H1 (cell line): ENCODE data around the gene MAP2K5. TPM values are rescaled to one million over a fixed set of nuclear protein-coding genes. Genes with fewer than 3 reads are reported as not detected.

Experiments used
- ATF2 ChIP-seq: IDR thresholded peaks from 2 replicates; pipeline ENCODE4 v1.6.1; 2012; ENCODE audit warnings: low read length, inconsistent platforms
- CTCF ChIP-seq, 3 experiments: IDR thresholded peaks; 1 replicate in 2 of 3; 2 replicates in 1 of 3; pipeline versions ENCODE4 v1.5.1 to v1.6.1; 2011; ENCODE audit warnings: low read length in 3 of 3, mild to moderate bottlenecking in 3 of 3, inconsistent platforms in 2 of 3, low read depth in 1 of 3, moderate library complexity in 1 of 3; ENCODE audit not compliant: insufficient read depth in 1 of 3; ENCODE audit errors: control extremely low read depth in 1 of 3
- EZH2 ChIP-seq: fragments of 200-600 bp; sonication (generic); IDR thresholded peaks from 2 replicates; pipeline ENCODE4 v1.7.1; 2012; ENCODE audit warnings: low read depth, mild to moderate bottlenecking, moderate library complexity, low read length, inconsistent platforms; ENCODE audit not compliant: severe bottlenecking
- HDAC2 ChIP-seq, 2 experiments: fragments of 300-600 bp in 1 of 2; sonication (generic) in 1 of 2; IDR thresholded peaks; 2 replicates each; pipeline ENCODE4 v1.6.1; 2011 to 2012; ENCODE audit warnings: low read depth in 2 of 2, low read length in 2 of 2, mild to moderate bottlenecking in 2 of 2, moderate library complexity in 2 of 2, borderline replicate concordance in 1 of 2, inconsistent platforms in 1 of 2
- KDM1A ChIP-seq: fragments of 200-600, 300-600 bp; sonication (generic); IDR thresholded peaks from 2 replicates; pipeline ENCODE4 v1.7.1; 2016; ENCODE audit warnings: mild to moderate bottlenecking, low read length, borderline replicate concordance
- KDM4A ChIP-seq: IDR thresholded peaks from one replicate; pipeline ENCODE4 v1.7.1; 2012; ENCODE audit warnings: low read depth, mild to moderate bottlenecking, moderate library complexity, low read length, inconsistent platforms; ENCODE audit not compliant: severe bottlenecking
- MAFK ChIP-seq: IDR thresholded peaks from 2 replicates; pipeline ENCODE4 v1.6.1; 2012; ENCODE audit warnings: low read depth, mild to moderate bottlenecking, improper control_type of control experiment, low read length
- MAX ChIP-seq: IDR thresholded peaks from 2 replicates; pipeline ENCODE4 v1.6.1; 2012; ENCODE audit warnings: inconsistent platforms
- RAD21 ChIP-seq, 2 experiments: IDR thresholded peaks in 1 of 2; conservative IDR thresholded peaks in 1 of 2; 2 replicates each; pipeline ENCODE4 v1.6.1; 2011; ENCODE audit warnings: low read depth in 2 of 2, low read length in 2 of 2, improper control_type of control experiment in 1 of 2, inconsistent platforms in 1 of 2, mild to moderate bottlenecking in 1 of 2, moderate library complexity in 1 of 2
- RNF2 ChIP-seq: fragments of 200-900, 300-1000 bp; sonication (generic); IDR thresholded peaks from 2 replicates; pipeline ENCODE4 v1.7.1; 2016; ENCODE audit warnings: borderline replicate concordance, low read depth, mild to moderate bottlenecking, antibody characterized with exemption, low read length; ENCODE audit not compliant: poor library complexity, severe bottlenecking; ENCODE audit errors: missing control alignments
- SIRT6 ChIP-seq: IDR thresholded peaks from one replicate; pipeline ENCODE4 v1.7.1; 2012; ENCODE audit warnings: low read length, inconsistent platforms
- SP4 ChIP-seq: IDR thresholded peaks from 2 replicates; pipeline ENCODE4 v1.6.1; 2012; ENCODE audit warnings: low read length, inconsistent platforms
- SUZ12 ChIP-seq: fragments of 200-600 bp; sonication (generic); IDR thresholded peaks from 2 replicates; pipeline ENCODE4 v1.6.1; 2012; ENCODE audit warnings: mild to moderate bottlenecking, inconsistent platforms, low read length, moderate library complexity, mixed read lengths
- TBP ChIP-seq: IDR thresholded peaks from 2 replicates; pipeline ENCODE4 v1.6.1; 2011; ENCODE audit warnings: low read depth, low read length, improper control_type of control experiment
- polyA plus RNA-seq, 7 experiments: library from polyadenylated mRNA; depleted of rRNA in 3 of 7; stranded (reverse) in 5 of 7; unstranded in 2 of 7; fragments of >200 nt in 5 of 7; fragments of 200-250 nt in 2 of 7; gene quantifications; 1 replicate in 5 of 7; 2 replicates in 1 of 7; 4 replicates in 1 of 7; pipeline versions ENCODE4 v1.2.1 to v1.2.3, GENCODE V29; 2011 to 2013; ENCODE audit warnings: missing spikeins in 2 of 7, mixed read lengths in 2 of 7
- total RNA-seq: library from RNA; stranded (reverse); fragmentation: NEBNext Ultra II Directional; extraction: Animal tissue kit (Norgen Biotek cat#: 25700); gene quantifications from 2 replicates; pipeline ENCODE4 v1.2.1, GENCODE V29; 2021

The MAP2K5 gene
- total and polyA plus RNA-seq, 2 of the 8 experiments (the other 6 are each of a cell fraction or from before 2014, with no cell fraction given) = 4.4 to 15.8 TPM

GRCh38 chr15:67833710-67834511 lies 291.4 kb downstream of the MAP2K5 start (continued):
- peak in 2 of 3 experiments; percentile 51 to 57; a peak in 3 of 4 replicates for TF ChIP-seq CTCF (IDR thresholded peaks at IDR 0.05; ENCODE audit: control extremely low read depth in 1 of 3, insufficient read depth in 1 of 3, low read depth in 1 of 3, low read length in 3 of 3)
- peak; percentile 40; the same call in 1 of the 2 replicates for TF ChIP-seq MAX
- peak; percentile 19 for TF ChIP-seq KDM4A
- TF ChIP-seq ATF2 = no peak
- TF ChIP-seq EZH2 = peak; percentile 78
- no peak for TF ChIP-seq SIRT6
- no peak for TF ChIP-seq SP4
- TF ChIP-seq TBP = peak; percentile 22; the same call in 1 of the 2 replicates
- 0 out of 4 replicates have a peak, but pooled peaks of 1 of the 2 experiments have one; percentile 28 for TF ChIP-seq HDAC2 (IDR thresholded peaks at IDR 0.05; ENCODE audit: borderline replicate concordance in 1 of 2, low read depth in 2 of 2, low read length in 2 of 2)
- no peak for TF ChIP-seq KDM1A
- TF ChIP-seq MAFK = no peak
- TF ChIP-seq SUZ12 = peak; percentile 40
- TF ChIP-seq RNF2 = peak; percentile 9
- peak; percentile 57 to 77 for TF ChIP-seq RAD21 (IDR thresholded peaks at IDR 0.05 in 1 of 2, conservative IDR thresholded peaks at IDR 0.05 in 1 of 2; ENCODE audit: low read depth in 2 of 2, low read length in 2 of 2)
